GM12874 (cell line): ENCODE measurements around the gene KLHL36.

Source experiments
- TF ChIP-seq, protein P1 (sequence below): IDR thresholded peaks from 2 replicates; pipeline ENCODE4 v1.5.1; 2011; ENCODE audit warnings: low read depth, mild to moderate bottlenecking, control low read depth, low read length, moderate library complexity; ENCODE audit not compliant: insufficient read depth

Gene KLHL36

DNA sequence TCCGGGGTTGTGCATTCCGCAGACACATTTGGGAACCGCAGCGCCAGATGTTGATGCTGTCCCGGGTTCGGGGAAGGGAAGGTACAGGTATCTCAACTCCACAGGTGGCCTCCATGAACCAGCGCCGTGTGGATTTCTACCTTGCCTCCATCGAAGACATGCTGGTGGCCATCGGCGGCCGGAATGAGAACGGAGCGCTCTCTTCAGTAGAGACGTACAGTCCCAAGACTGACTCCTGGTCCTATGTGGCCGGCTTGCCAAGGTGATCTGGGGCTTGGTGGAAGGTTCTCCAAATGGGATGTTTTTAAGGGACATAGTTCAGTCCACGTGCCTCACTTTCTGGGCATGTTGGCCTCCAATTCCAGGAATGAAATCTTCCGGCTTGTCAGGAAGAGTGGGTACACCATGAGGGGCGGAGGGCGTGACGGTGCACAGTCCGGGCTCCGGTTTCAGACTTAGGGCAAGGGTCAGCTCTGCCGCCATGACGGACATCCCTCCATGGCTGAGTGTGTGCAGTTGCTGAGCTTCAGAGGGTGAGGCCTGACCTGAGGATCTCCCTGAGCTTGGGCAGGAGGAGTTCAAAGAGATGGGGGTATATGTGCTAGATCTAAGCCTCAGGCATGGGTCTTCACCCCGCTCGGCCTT lies 11.5 kb downstream of the KLHL36 start:
- TF ChIP-seq, protein P1, sequence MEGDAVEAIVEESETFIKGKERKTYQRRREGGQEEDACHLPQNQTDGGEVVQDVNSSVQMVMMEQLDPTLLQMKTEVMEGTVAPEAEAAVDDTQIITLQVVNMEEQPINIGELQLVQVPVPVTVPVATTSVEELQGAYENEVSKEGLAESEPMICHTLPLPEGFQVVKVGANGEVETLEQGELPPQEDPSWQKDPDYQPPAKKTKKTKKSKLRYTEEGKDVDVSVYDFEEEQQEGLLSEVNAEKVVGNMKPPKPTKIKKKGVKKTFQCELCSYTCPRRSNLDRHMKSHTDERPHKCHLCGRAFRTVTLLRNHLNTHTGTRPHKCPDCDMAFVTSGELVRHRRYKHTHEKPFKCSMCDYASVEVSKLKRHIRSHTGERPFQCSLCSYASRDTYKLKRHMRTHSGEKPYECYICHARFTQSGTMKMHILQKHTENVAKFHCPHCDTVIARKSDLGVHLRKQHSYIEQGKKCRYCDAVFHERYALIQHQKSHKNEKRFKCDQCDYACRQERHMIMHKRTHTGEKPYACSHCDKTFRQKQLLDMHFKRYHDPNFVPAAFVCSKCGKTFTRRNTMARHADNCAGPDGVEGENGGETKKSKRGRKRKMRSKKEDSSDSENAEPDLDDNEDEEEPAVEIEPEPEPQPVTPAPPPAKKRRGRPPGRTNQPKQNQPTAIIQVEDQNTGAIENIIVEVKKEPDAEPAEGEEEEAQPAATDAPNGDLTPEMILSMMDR, result no peak

DNA sequence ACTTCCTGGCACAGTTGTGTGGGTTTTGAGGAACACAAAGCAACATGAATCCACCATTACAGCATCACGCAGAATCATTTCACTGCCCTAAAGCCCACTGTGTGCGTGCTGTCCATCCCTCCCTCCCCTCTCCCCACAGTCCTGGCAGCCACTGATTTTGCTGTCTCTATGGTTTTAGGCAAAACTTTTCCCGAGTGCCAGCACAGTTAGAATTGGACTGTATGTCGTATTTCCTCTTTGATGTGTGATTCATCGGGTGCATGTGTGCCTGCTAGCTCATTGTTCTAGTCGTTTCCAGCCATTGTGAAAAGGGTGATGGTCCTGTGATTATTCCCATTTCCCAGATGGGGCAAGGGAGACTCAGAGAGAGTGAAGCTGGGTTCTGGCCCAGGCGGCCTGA lies 12.7 kb downstream of the KLHL36 start:
- TF ChIP-seq, protein P1, result no peak

DNA sequence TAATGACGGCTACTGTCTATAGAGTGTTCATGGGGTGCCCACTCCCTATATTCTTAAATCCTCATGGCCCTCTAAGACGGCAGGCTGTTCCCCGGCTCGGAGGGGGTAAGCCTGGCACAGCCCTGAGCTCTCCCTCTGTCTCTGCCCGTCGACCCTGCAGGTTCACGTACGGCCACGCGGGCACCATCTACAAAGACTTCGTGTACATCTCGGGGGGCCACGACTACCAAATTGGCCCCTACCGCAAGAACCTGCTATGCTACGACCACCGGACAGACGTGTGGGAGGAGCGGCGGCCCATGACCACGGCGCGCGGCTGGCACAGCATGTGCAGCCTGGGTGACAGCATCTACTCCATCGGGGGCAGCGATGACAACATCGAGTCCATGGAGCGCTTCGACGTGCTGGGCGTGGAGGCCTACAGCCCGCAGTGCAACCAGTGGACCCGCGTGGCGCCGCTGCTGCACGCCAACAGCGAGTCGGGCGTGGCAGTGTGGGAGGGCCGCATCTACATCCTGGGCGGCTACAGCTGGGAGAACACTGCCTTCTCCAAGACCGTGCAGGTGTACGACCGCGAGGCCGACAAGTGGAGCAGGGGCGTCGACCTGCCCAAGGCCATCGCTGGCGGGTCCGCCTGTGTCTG lies 13.2 kb downstream of the KLHL36 start:
- TF ChIP-seq, protein P1, result no peak

DNA sequence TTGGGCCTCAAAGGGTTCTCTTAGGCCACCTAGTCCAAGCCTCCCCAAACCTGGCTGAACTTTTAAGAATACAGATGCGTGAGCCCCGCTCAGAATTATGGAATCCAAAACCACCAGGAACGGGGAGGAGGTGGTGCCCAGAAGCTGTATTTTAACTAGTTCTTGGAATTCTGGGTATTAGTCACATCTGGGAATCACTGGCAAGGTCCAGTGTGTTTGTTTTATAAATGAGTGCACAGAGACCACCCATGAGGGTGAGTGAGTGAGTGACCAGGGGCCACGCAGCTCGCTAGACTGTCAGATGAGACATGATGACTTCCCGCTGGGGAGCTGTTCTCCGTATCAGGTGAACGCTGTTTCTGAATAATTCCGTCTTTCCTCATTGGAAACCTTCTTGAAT lies 14.2 kb downstream of the KLHL36 start:
- TF ChIP-seq, protein P1, result no peak

DNA sequence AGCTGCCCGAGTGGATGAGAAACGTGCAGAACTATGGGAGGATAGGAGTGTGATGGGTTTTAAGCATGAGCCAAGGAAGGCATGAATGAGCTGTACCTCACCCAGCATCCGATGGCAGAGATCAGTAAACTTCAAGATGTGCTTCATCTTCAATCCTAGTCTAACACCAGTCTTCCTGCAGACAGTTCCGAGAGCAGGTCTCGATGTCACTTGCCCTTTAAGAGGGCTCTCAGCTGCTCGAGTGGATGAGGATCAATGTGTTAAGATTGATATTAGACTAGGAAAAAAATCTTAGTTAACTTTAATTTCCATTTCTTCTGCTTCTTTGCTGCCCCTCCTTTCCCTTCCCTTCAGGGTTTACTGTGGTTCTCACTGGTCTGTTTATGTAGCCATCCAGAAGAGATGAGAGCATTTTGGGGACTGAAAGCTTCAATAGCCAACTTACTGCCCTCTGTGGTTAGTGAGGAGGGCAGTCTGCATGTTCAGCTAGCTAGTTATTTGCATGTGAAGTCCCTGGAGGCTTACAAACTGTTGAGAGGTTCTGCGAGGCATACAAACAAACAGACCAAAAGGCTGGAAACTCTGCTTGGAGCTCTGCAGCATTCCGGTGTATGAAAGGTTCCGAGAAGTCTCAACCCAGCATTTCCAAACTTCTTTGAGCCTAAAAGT lies 15.3 kb downstream of the KLHL36 start:
- TF ChIP-seq, protein P1, result no peak

DNA sequence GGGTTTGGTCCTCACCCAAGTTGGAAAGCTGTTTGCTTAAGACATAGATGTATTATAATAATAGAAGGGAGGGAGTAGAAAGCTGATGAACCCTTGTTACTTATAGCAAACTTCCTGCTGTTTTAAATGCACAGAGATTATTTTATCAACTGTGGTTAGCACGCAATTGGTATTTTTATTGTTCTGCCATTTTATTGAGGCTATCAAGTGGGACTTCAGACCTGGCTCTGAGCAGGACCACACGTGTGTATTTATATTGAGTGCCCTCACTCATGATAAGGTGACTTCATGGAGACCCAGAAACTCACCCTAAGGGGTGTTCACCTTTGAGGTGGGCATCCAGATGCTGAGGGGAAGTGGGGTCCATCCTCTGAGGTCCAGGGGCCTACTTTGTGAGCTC lies 17.0 kb downstream of the KLHL36 start:
- TF ChIP-seq, protein P1, result no peak

DNA sequence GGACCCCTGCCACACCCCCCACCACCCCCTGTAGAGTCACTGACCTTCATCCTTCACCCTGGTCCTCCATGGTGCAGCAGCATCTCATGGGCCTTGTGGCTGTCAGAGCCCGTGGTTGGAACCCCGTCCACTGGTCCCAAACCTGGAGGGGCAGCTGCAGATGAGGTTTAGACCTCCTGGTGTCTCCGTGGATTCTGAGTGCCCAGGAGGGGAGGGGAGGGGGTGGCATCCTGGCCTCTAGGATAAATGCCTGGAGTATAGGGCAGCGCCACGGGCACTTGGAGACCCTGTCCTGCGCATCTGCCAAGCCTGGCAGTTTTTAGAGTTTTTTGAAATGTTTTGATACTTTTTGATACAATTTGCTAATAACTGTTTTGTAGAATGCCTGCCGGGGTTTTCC lies 17.5 kb downstream of the KLHL36 start:
- TF ChIP-seq, protein P1, result no peak
